HG03064 (cell line): Measurements from ENCODE around the gene TRABD.
A peak's percentile ranks its signal among the peaks of the same experiment; 100 is the strongest.
"Not testable (repeated sequence)": the region's sequence is repeated elsewhere in the genome, so short reads cannot be mapped to it uniquely, and the experiment has no call there.

ENCODE experiments used
- ATAC-seq: cut with Tn5 transposase; IDR thresholded peaks from one replicate; pipeline ENCODE4 v1.9.1; 2021; ENCODE audit warnings: low read depth; ENCODE audit not compliant: unreplicated experiment

The TRABD gene

DNA sequence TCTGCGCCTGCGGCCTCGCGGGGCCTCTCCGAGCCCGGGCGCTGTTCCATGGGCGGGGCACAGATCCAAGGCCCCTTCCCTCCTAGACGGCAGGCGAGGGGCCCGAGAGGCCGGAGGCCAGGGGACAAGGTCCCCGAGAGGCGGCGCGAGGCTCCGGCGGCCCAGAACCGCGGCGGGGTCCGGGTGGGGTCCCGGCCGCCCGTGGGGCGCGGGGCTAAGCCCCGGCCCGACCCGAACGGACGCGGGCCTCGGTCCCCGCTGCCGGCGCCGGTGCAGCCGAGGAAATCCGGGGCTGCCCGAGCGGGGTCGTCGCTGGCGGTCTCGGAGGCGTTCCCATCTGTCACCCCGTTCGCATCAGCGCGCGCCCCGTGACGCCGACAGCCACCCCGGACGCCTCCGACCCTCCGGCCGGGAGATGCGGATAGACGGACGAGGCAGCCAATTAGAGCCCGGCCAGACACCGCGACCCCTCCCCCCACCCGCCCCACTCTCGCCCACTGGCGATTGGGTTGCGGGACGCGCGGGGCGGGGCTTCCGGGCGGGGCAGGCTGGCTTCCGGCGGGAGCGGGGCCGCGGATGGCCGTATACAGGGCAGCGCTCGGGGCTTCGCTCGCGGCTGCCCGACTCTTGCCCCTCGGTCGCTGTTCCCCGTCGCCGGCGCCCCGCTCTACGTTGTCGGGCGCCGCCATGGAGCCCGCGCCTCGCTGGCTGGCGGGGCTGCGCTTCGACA, 14.9 kb downstream of the TRABD start, which contains the start of gene SELENOO:
TSS of gene SELENOO (plus strand) at position 551 of the 730 bp plus-strand sequence. CDS start at position 577, 26 bp downstream.
- peak; percentile 58 for ATAC-seq

GRCh38 chr22:50201191-50202129, 15.7 kb downstream of the TRABD start:
- peak; percentile 7 for ATAC-seq

- ATAC-seq: no peak
Observed at GRCh38 chr22:50202130-50202666, 16.5 kb downstream of the TRABD start.

GRCh38 chr22:50203288-50203687, 17.6 kb downstream of the TRABD start:
- no peak for ATAC-seq

DNA sequence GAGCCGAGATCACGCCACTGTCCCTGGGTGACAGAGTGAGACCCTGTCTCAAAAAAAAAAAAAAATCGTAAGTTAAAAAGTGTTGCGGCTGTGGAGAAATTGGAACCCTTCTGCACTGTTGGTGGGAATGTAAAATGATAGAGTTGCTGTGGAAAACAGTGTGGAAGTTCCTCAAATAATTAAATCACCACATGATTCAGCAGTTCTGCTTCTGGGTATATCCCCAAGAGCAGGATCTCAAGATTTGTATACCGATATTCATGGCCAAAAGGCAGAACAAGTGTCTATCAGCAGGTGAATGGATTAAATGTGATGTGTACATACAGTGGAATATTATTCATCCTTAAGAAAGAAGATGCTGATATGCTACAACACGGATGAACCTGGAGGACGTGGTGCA, 18.9 kb downstream of the TRABD start:
- ATAC-seq: no peak

- ATAC-seq: not testable (repeated sequence)
Observed at GRCh38 chr22:50204998-50205397, 19.3 kb downstream of the TRABD start.

DNA sequence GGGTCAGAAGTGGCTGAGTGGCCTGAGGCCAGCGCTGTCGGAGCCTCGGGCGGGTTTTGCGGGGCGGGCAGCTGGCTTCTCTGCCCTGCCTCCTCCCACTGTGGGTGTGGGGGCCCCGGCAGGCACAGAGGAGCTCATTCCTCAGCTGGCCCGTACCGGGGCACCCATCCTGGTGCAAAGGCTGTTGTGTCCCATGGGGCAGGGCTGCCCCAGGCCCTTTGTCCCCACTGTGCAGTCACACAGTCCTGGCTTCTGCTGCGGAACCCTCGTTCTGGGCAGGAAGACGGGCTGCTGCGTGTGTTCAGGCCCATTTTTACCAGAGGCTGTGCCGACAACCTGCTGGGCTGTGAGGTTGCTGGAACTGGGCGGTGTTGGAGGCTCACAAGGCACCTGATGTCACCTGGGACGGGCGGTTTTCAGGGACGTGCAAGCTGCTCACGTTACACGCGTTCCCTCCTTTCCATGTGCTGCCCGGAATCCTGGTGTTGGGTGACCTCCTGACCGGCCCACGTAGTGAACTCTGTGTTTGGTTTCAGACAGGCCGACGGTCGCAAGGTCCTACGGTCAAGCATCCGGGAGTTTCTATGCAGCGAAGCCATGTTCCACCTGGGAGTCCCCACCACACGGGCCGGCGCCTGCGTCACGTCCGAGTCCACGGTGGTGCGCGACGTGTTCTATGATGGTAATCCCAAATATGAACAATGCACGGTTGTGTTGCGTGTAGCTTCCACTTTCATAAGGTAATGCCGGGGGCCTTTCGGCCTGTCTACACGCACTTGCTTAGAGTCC, 20.3 kb downstream of the TRABD start:
- no peak for ATAC-seq

DNA sequence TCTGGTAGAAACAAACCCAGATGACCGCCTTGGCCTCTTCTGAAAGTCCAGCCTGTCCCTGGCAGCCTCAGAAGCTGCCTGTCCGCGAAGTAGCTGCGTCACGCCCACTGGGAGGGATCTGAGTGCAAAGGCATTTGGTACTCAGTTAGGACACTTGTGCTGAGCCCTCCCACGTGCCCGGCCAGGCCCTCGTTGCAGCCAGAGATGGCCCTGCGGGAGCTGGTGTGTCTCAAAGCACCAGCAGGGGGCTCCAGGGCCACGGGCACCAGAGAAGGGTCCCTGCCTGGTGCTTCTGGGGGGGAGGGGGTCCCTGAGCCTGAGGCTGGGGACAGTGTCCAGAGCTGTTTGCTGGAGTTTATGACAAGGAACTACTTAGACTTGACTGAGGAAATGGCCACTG, 20.9 kb downstream of the TRABD start:
- ATAC-seq: no peak

GRCh38 chr22:50207383-50208140, 21.8 kb downstream of the TRABD start:
- no peak for ATAC-seq

- ATAC-seq: no peak
Observed at GRCh38 chr22:50208430-50208938, 22.8 kb downstream of the TRABD start.

GRCh38 chr22:50208939-50209892, 23.5 kb downstream of the TRABD start:
- no peak for ATAC-seq

DNA sequence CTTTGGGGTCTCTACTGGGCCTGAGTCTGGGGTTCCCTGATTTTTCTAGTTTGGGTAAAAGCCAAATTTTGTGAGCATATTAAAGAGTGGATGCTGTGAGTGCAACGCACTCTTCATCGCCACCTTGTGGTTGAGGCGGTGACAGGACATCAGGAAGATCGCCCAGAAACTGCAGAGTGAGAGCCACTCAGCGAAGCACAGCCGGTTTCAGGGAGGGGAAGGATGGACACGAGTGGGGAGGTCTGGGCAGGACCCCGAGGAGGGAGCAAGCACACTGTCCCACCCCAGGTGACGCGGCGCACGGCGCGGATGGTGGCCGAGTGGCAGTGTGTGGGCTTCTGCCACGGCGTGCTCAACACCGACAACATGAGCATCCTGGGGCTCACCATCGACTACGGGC, 24.2 kb downstream of the TRABD start:
- ATAC-seq: no peak

DNA sequence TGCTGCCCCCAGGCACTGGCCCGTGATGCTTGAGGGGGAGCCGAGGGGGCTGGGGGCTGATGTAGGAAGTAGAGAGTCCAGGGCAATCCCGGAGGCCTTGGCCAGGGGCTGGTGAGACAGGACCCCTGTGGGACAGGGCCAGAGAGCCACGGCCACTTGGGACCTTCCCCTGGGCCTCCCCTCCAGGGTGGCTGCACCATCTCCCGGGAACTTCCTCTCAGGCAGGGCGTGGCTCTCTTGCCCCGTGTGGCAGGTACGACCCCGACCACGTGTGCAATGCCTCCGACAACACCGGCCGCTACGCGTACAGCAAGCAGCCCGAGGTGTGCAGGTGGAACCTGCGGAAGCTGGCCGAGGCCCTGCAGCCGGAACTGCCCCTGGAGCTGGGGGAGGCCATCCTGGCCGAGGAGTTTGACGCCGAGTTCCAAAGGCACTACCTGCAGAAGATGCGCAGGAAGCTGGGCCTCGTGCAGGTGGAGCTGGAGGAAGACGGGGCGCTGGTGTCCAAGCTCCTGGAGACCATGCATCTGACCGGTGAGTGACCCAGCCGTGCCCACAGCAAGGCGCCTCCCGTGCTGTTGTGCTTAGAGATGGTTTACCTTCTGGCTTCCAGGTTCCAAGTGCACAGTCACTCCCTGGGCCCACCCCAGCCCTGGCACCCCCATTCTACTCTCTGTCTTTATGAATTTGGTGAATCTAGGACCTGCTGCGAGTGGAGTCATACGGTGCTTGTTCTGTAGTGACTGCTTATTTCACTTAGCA, 24.8 kb downstream of the TRABD start:
- ATAC-seq: no peak

DNA sequence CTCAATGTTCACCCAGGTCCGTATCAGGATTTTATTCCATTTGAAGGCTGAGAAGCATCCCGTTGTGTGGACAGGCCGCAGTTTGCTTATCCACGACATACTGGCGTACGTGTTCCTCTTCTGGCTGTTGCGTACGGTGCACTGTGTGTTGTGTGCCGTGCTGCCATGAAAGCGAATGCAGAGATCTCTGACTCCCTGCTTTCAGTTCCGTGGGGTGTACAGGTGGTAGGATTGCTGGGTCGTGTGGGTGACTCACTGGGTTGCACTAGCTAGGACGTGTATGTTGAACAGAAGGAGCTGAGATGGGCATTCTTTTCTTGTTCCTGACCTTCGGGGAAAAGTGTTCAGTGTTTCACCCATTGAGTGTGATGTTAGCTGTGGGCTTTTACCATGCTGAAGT, 25.4 kb downstream of the TRABD start:
- ATAC-seq: no peak

DNA sequence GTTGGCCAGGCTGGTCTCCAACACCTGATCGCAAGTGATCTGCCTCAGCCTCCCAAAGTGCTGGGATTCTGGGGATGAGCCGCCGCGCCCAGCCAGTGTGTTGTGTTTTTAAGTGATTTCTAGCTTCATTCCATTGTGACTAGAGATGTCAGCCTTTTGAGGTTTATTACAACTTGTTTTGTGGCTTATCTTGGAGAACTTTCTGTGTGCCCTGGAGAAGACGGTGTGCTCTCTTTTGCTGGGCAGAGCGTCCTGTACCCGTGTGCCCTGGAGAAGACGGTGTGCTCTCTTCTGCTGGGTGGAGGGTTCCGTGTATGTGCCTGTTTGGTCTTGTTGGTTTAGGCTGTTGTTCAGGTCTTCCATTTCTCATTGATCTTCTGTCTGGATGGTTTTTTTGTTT, 27.6 kb downstream of the TRABD start:
- no peak for ATAC-seq

GRCh38 chr22:50215297-50216054, 29.8 kb downstream of the TRABD start:
- no peak for ATAC-seq

DNA sequence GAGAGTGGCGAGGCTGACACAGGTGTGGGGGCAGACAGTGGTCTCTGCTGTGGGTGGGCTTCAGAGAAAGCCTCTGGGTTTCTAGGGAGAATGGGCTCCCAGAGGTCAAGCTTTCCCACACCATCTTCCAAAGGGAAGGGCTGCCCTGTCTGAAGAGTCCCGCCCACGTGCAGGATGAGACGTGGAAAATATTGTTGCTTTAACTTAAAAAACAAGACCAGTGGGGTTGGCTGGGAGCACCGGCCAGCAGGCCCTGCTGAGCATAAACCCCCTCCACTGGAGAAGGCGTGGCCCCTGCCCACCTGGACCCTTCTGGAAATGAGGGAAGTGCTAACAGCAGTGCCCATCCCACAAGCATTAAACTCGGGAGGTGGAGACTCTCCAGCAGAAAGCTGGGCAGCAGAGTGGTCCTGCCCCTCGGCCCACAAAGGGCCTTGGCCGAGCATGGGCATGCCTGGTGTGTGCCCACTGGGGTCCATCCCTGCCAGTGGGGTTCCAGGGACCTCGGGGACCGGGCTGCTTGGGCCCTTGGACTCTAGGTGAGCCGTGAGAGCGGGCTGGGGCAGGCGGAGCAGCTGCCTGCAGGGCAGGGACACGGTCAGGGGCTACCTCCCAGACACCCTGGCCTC, 30.5 kb downstream of the TRABD start:
- no peak for ATAC-seq
